HepG2 (cell line): Measurements from ENCODE around the gene HP1BP3. TPM values are rescaled to one million over a fixed set of nuclear protein-coding genes. Genes with fewer than 3 reads are reported as not detected.

Experiments used
- ATF7 ChIP-seq, 2 experiments: fragments of 450-650 bp in 1 of 2; sonication (generic) in 1 of 2; formaldehyde crosslinking in 1 of 2; IDR thresholded peaks; 2 replicates each; pipeline versions ENCODE4 v1.4.0 to v1.6.1; 2016 to 2020; ENCODE audit warnings: antibody characterized with exemption in 1 of 2, mild to moderate bottlenecking in 1 of 2, missing genetic modification reagents in 1 of 2
- CEBPZ ChIP-seq: IDR thresholded peaks from 2 replicates; pipeline ENCODE4 v1.6.1; 2012; ENCODE audit warnings: low read length, improper control_type of control experiment
- ELF4 ChIP-seq: sonication (generic); formaldehyde crosslinking; IDR thresholded peaks from 2 replicates; pipeline ENCODE4 v1.5.0; 2020; ENCODE audit warnings: missing genetic modification reagents, mild to moderate bottlenecking, moderate library complexity, borderline replicate concordance
- FOXK1 ChIP-seq: sonication (generic); formaldehyde crosslinking; IDR thresholded peaks from 2 replicates; pipeline ENCODE4 v1.4.0; 2020; ENCODE audit warnings: low read depth, missing genetic modification reagents, borderline replicate concordance
- FOXP4 ChIP-seq: sonication (generic); formaldehyde crosslinking; IDR thresholded peaks from 2 replicates; pipeline ENCODE4 v1.4.0; 2020; ENCODE audit warnings: missing genetic modification reagents
- GLMP ChIP-seq: sonication (generic); formaldehyde crosslinking; IDR thresholded peaks from 2 replicates; pipeline ENCODE4 v1.9.0; 2021; ENCODE audit warnings: missing genetic modification reagents, mild to moderate bottlenecking, borderline replicate concordance
- GPN1 ChIP-seq: sonication (generic); formaldehyde crosslinking; IDR thresholded peaks from 2 replicates; pipeline ENCODE4 v1.5.1; 2020; ENCODE audit warnings: missing genetic modification reagents, borderline replicate concordance
- HBP1 ChIP-seq: IDR thresholded peaks from 2 replicates; pipeline ENCODE4 v1.6.1; 2016; ENCODE audit warnings: low read depth, control low read depth
- KAT7 ChIP-seq: IDR thresholded peaks from 2 replicates; pipeline ENCODE4 v1.6.1; 2018; ENCODE audit warnings: borderline replicate concordance, missing compliant biosample characterization
- PLRG1 ChIP-seq: fragments of 450-650 bp; conservative IDR thresholded peaks from 2 replicates; pipeline ENCODE4 v1.6.1; 2016
- SMAD3 ChIP-seq: sonication (generic); formaldehyde crosslinking; IDR thresholded peaks from 2 replicates; pipeline ENCODE4 v1.4.0; 2020; ENCODE audit warnings: missing genetic modification reagents
- THAP7 ChIP-seq: sonication (generic); formaldehyde crosslinking; IDR thresholded peaks from 2 replicates; pipeline ENCODE4 v1.8.1; 2023; ENCODE audit warnings: mild to moderate bottlenecking, missing genetic modification reagents
- ZFP62 ChIP-seq: sonication (generic); formaldehyde crosslinking; IDR thresholded peaks from 2 replicates; pipeline ENCODE4 v1.4.0; 2020; ENCODE audit warnings: missing genetic modification reagents
- ZNF607 ChIP-seq: sonication (generic); formaldehyde crosslinking; IDR thresholded peaks from 2 replicates; pipeline ENCODE4 v1.5.1; 2020; ENCODE audit warnings: missing genetic modification reagents, mild to moderate bottlenecking, borderline replicate concordance
- ZNF616 ChIP-seq: sonication (generic); formaldehyde crosslinking; IDR thresholded peaks from 2 replicates; pipeline ENCODE4 v1.5.0; 2020; ENCODE audit warnings: low read depth, mild to moderate bottlenecking, missing genetic modification reagents
- ZSCAN22 ChIP-seq: sonication (generic); formaldehyde crosslinking; IDR thresholded peaks from 2 replicates; pipeline ENCODE4 v1.4.0; 2020; ENCODE audit warnings: mild to moderate bottlenecking, missing genetic modification reagents
- ZSCAN31 ChIP-seq: sonication (generic); formaldehyde crosslinking; IDR thresholded peaks from 2 replicates; pipeline ENCODE4 v1.5.0; 2020; ENCODE audit warnings: low read depth, mild to moderate bottlenecking, missing genetic modification reagents
- polyA plus RNA-seq, 8 experiments: library from polyadenylated mRNA; depleted of rRNA in 3 of 8; stranded (reverse) in 7 of 8; unstranded in 1 of 8; fragments of >200 nt; fragmentation: Illumina TruSeq in 4 of 8; extraction: Trizol in 4 of 8; gene quantifications; 2 replicates each; pipeline versions ENCODE4 v1.2.1 to v1.2.3, GENCODE V29; 2011 to 2016; ENCODE audit warnings: low read depth in 4 of 8, missing spikeins in 1 of 8, mixed read lengths in 1 of 8; ENCODE audit not compliant: insufficient read depth in 1 of 8
- total RNA-seq, 5 experiments: library from RNA; depleted of rRNA; stranded (reverse); fragments of >200 nt; fragmentation: Illumina TruSeq; extraction: Trizol; gene quantifications; 2 replicates each; pipeline ENCODE4 v1.2.3, GENCODE V29; 2016; ENCODE audit warnings: low read depth in 1 of 5

HP1BP3 gene
- total and polyA plus RNA-seq, 2 of the 13 experiments (the other 11 are each of a cell fraction or from before 2014, with no cell fraction given) = 98.5 to 137 TPM

- TF ChIP-seq ELF4 (CRISPR knock-in tag) (no peak), ATF7 (IDR thresholded peaks at IDR 0.05) (no peak), ATF7 (CRISPR knock-in tag; IDR thresholded peaks at IDR 0.05) (0 out of 2 replicates have a peak, but pooled peaks have one; percentile 32), ZFP62 (CRISPR knock-in tag) (no peak), FOXP4 (CRISPR knock-in tag) (no peak; the same call in 1 of the 2 replicates), ZNF607 (CRISPR knock-in tag) (peak; percentile 14; the same call in 1 of the 2 replicates), SMAD3 (CRISPR knock-in tag) (0 out of 2 replicates have a peak, but pooled peaks have one; percentile 22), PLRG1 (no peak), KAT7 (no peak), FOXK1 (CRISPR knock-in tag) (no peak), ZSCAN31 (CRISPR knock-in tag) (no peak; the same call in 1 of the 2 replicates), CEBPZ (no peak), THAP7 (0 out of 2 replicates have a peak, but pooled peaks have one; percentile 40), ZSCAN22 (CRISPR knock-in tag) (no peak), GLMP (CRISPR knock-in tag) (no peak), GPN1 (CRISPR knock-in tag) (no peak), ZNF616 (CRISPR knock-in tag) (no peak), HBP1 (no peak)
These were observed 54.3 kb downstream of the HP1BP3 start, which contains the start of gene SH2D5 (continued) for GRCh38 chr1:20732588-20733359.
